CD4-positive, alpha-beta T cell (primary cell): ENCODE measurements around the gene XIST. TPM values are rescaled to one million over a fixed set of nuclear protein-coding genes. Genes with fewer than 3 reads are reported as not detected.
"Not testable (repeated sequence)": the region's sequence is repeated elsewhere in the genome, so short reads cannot be mapped to it uniquely, and the experiment has no call there.

Experiments
- ATAC-seq: fragments of 200-7000 bp; cut with Tn5 transposase; one replicate; pipeline ENCODE4 v1.10.0; 2022; ENCODE audit warnings: mild to moderate bottlenecking; ENCODE audit not compliant: poor library complexity
- CTCF ChIA-PET: fragments of 350-600 bp; sonication (Branson Sonifier 250); formaldehyde crosslinking; loops from one replicate; lab custom pipeline; 2021; ENCODE audit warnings: antibody characterized with exemption, inconsistent platforms; lab: Charles Lee
- POLR2A ChIA-PET: fragments of 350-600 bp; sonication (Branson Sonifier 250); formaldehyde crosslinking; loops from one replicate; lab custom pipeline; 2021; ENCODE audit warnings: antibody characterized with exemption, inconsistent platforms; lab: Charles Lee
- DNase-seq, 14 experiments: peaks; one replicate each; pipeline ENCODE4 v3.0.0-alpha.2; 2013 to 2020; ENCODE audit warnings: mixed read lengths in 2 of 14
- H3K27ac ChIP-seq, 2 donors: one replicate each; pipeline versions ENCODE4 v1.5.1 to v1.7.0; 2013; ENCODE audit warnings: low read length in 2 of 2, low read depth in 1 of 2, mild to moderate bottlenecking in 1 of 2
- H3K27me3 ChIP-seq, 2 experiments: 1 replicate in 1 of 2; 2 replicates in 1 of 2; pipeline versions ENCODE4 v1.6.1 to v1.7.0; 2013; ENCODE audit warnings: low read length in 2 of 2, control low read depth in 1 of 2, mild to moderate bottlenecking in 1 of 2, moderate library complexity in 1 of 2; ENCODE audit not compliant: insufficient read depth in 2 of 2, control insufficient read depth in 1 of 2
- H3K36me3 ChIP-seq: one replicate; pipeline ENCODE4 v1.6.1; 2013; ENCODE audit warnings: low read length, control low read depth; ENCODE audit not compliant: insufficient read depth
- H3K4me1 ChIP-seq: one replicate; pipeline ENCODE4 v1.6.1; 2013; ENCODE audit warnings: low read length, control low read depth; ENCODE audit not compliant: insufficient read depth
- H3K4me3 ChIP-seq: one replicate; pipeline ENCODE4 v1.5.1; 2013; ENCODE audit warnings: mild to moderate bottlenecking, low read length, moderate library complexity
- H3K9me3 ChIP-seq, 2 experiments: 1 replicate in 1 of 2; 2 replicates in 1 of 2; pipeline versions ENCODE4 v1.6.1 to v1.7.0; 2013; ENCODE audit warnings: low read length in 2 of 2, mild to moderate bottlenecking in 2 of 2, control low read depth in 1 of 2, moderate library complexity in 1 of 2; ENCODE audit not compliant: control insufficient read depth in 1 of 2, insufficient read depth in 1 of 2
- H3K27ac Mint-ChIP-seq: one replicate; pipeline ENCODE4 v1.8.0; 2020; ENCODE audit warnings: mixed read lengths
- H3K27me3 Mint-ChIP-seq: one replicate; pipeline ENCODE4 v1.8.0; 2021; ENCODE audit warnings: mixed read lengths
- H3K36me3 Mint-ChIP-seq: one replicate; pipeline ENCODE4 v1.8.0; 2021; ENCODE audit warnings: low read depth, mixed read lengths
- H3K4me1 Mint-ChIP-seq: one replicate; pipeline ENCODE4 v1.8.0; 2021; ENCODE audit warnings: low read depth, mixed read lengths
- H3K4me3 Mint-ChIP-seq: one replicate; pipeline ENCODE4 v1.8.0; 2020; ENCODE audit warnings: mild to moderate bottlenecking, mixed read lengths
- H3K9me3 Mint-ChIP-seq: one replicate; pipeline ENCODE4 v1.8.0; 2020; ENCODE audit warnings: mixed read lengths
- intact Hi-C, 2 experiments: fragments of 100-400 bp; cut with DNase I in 1 of 2; cut with micrococcal nuclease in 1 of 2; formaldehyde crosslinking; loops; one replicate each; pipeline versions ENCODE4 v1.15.1 to v1.9.0; 2023 to 2025; cut with DNase I, micrococcal nuclease
- polyA plus RNA-seq, 2 donors: library from polyadenylated mRNA; unstranded; fragments of 120-200 nt; gene quantifications; one replicate each; pipeline ENCODE4 v1.2.1, GENCODE V29; 2013
- total RNA-seq, 174 experiments: library from RNA in 2 of 174; stranded (reverse) in 2 of 174; gene quantifications; one replicate each; pipeline ENCODE4 v1.2.3 and lab custom pipeline; 2021 to 2026
- TF ChIP-seq, protein P1 (sequence below): fragments of 200-600 bp; IDR thresholded peaks from one replicate; pipeline ENCODE4 v1.8.0; 2022; ENCODE audit warnings: antibody characterized with exemption, mild to moderate bottlenecking

XIST gene
- total RNA-seq: not detected
- polyA plus RNA-seq (2013, experiment 1 of 2): 0.19 TPM
- 0.14 TPM for polyA plus RNA-seq (2013, experiment 2 of 2)
- 0 to 1,647 (median 259) reads per million in 172 experiments for total RNA-seq (lab: John Stamatoyannopoulos, UW)

GRCh38 chrX:73852467-73852866 lies at the start of gene XIST:
Gene XIST, minus strand, starts transcription at chrX:73852714.
- no peak within 1 kb of the TSS for H3K4me3 ChIP-seq
- H3K36me3 Mint-ChIP-seq: no peaks in the 10 kb centered on the region
- H3K4me1 Mint-ChIP-seq: no peaks in the 10 kb centered on the region
- H3K9me3 ChIP-seq: no peaks in the 10 kb centered on the region
- H3K9me3 Mint-ChIP-seq: no peaks in the 10 kb centered on the region
- no peaks in the 10 kb centered on the region for H3K27me3 Mint-ChIP-seq
- H3K27ac Mint-ChIP-seq: no peak within 1 kb of the TSS
- H3K27me3 ChIP-seq: no peaks in the 10 kb centered on the region
- intact Hi-C loops: loop anchor here in 1 of 2 experiments (10.0 kb wide), 1 partner anchor 1752 kb away; no protein-coding TSS in a partner anchor
- no peak within 1 kb of the TSS for H3K4me3 Mint-ChIP-seq
- H3K36me3 ChIP-seq: no peaks in the 10 kb centered on the region
- TF ChIP-seq, protein P1, sequence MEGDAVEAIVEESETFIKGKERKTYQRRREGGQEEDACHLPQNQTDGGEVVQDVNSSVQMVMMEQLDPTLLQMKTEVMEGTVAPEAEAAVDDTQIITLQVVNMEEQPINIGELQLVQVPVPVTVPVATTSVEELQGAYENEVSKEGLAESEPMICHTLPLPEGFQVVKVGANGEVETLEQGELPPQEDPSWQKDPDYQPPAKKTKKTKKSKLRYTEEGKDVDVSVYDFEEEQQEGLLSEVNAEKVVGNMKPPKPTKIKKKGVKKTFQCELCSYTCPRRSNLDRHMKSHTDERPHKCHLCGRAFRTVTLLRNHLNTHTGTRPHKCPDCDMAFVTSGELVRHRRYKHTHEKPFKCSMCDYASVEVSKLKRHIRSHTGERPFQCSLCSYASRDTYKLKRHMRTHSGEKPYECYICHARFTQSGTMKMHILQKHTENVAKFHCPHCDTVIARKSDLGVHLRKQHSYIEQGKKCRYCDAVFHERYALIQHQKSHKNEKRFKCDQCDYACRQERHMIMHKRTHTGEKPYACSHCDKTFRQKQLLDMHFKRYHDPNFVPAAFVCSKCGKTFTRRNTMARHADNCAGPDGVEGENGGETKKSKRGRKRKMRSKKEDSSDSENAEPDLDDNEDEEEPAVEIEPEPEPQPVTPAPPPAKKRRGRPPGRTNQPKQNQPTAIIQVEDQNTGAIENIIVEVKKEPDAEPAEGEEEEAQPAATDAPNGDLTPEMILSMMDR: no peak
- peak within 1 kb of the TSS in 1 of 2 donors; percentile 35 for H3K27ac ChIP-seq
- H3K4me1 ChIP-seq: no peaks in the 10 kb centered on the region
- DNase-seq: peak in 4 of 14 experiments; percentile 60 to 75 (median 66)
- ChIA-PET CTCF (no interaction called here), POLR2A (no interaction called here)
- ATAC-seq: no peak

DNA sequence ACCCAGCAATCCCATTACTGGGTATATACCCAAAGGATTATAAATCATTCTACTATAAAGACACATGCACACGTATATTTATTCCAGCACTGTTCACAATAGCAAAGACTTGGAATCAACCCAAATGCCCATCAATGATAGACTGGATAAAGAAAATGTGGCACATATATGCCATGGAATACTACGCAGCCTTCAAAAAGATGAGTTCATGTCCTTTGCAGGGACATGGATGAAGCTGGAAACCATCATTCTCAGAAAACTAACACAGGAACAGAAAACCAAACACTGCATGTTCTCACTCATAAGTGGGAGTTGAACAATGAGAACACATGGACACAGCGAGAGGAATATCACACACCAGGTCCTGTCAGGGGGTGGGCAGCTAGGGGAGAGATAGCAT lies 45.8 kb upstream of the XIST start:
- H3K36me3 Mint-ChIP-seq, ATAC-seq, H3K4me3 Mint-ChIP-seq, H3K4me1 ChIP-seq, H3K27me3 ChIP-seq, H3K9me3 ChIP-seq, DNase-seq, H3K27ac ChIP-seq, H3K4me1 Mint-ChIP-seq, H3K9me3 Mint-ChIP-seq, POLR2A ChIA-PET, H3K27ac Mint-ChIP-seq, CTCF ChIA-PET, intact Hi-C loops, H3K4me3 ChIP-seq, H3K27me3 Mint-ChIP-seq, H3K36me3 ChIP-seq: not testable (repeated sequence)

DNA sequence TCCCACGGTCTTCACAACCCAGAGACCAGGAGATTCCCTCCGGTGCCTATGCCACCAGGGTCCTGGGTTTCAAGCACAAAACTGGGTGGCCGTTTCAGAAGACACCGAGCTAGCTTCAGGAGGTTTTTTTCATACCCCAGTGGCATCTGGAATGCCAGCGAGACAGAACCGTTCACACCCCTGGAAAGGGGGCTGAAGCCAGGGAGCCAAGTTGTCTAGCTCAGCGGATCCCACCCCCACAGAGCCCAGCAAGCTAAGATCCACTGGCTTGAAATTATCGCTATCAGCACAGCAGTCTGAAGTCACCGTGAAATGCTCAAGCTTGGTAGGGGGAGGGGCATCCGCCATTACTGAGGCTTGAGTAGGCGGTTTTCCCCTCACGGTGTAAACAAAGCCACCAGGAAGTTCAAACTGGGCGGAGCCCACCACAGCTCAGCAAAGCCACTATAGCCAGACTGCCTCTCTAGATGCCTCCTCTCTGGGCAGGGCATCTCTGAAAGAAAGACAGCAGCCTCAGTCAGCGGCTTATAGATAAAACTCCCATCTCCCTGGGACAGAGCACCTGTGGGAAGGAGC lies 40.1 kb upstream of the XIST start:
- H3K4me3 Mint-ChIP-seq, H3K9me3 Mint-ChIP-seq, H3K36me3 Mint-ChIP-seq, H3K4me3 ChIP-seq, H3K27ac ChIP-seq, ATAC-seq, H3K36me3 ChIP-seq, CTCF ChIA-PET, H3K4me1 ChIP-seq, H3K9me3 ChIP-seq, H3K27me3 ChIP-seq, H3K27me3 Mint-ChIP-seq, H3K27ac Mint-ChIP-seq, H3K4me1 Mint-ChIP-seq, POLR2A ChIA-PET, intact Hi-C loops: not testable (repeated sequence)
- DNase-seq: peak in 5 of 14 experiments; percentile 27 to 47 (median 36)

- H3K27me3 ChIP-seq, H3K36me3 Mint-ChIP-seq, H3K27ac ChIP-seq, intact Hi-C loops, H3K4me3 ChIP-seq, ATAC-seq, DNase-seq, H3K27ac Mint-ChIP-seq, CTCF ChIA-PET, H3K4me3 Mint-ChIP-seq, H3K4me1 ChIP-seq, H3K27me3 Mint-ChIP-seq, H3K36me3 ChIP-seq, POLR2A ChIA-PET, H3K4me1 Mint-ChIP-seq, H3K9me3 Mint-ChIP-seq: not testable (repeated sequence)
- H3K9me3 ChIP-seq: peaks cover 0 to 11% of the 10 kb centered on the region in 2 experiments
Measured at GRCh38 chrX:73882260-73882659, 29.7 kb upstream of the XIST start.
